ENCODE data around the gene SERPINB5.

The SERPINB5 gene

DNA sequence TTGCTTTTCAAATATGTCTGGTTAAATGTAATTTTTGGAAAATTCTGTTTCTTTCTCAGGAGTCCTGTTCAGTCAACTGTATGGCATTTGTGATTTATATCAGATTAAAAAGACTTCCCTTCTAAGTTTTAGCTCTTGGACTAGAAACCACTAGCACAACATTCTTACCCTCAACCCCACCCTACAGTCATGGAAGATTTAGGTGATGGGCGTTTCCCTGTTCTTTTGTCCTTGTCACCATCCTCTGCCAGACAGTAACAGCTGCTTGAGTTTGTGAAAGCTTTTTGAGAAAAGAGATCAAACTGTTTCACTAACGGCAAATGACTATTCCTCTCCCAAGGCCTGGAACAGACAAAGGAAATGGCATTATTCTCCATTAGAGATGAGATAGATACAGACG, 31.8 kb downstream of the SERPINB5 start:
- TF ChIP-seq EZH2phosphoT487 (conservative IDR thresholded peaks at IDR 0.05; ENCODE audit: low read length) = no peak
- TF ChIP-seq, protein P1, sequence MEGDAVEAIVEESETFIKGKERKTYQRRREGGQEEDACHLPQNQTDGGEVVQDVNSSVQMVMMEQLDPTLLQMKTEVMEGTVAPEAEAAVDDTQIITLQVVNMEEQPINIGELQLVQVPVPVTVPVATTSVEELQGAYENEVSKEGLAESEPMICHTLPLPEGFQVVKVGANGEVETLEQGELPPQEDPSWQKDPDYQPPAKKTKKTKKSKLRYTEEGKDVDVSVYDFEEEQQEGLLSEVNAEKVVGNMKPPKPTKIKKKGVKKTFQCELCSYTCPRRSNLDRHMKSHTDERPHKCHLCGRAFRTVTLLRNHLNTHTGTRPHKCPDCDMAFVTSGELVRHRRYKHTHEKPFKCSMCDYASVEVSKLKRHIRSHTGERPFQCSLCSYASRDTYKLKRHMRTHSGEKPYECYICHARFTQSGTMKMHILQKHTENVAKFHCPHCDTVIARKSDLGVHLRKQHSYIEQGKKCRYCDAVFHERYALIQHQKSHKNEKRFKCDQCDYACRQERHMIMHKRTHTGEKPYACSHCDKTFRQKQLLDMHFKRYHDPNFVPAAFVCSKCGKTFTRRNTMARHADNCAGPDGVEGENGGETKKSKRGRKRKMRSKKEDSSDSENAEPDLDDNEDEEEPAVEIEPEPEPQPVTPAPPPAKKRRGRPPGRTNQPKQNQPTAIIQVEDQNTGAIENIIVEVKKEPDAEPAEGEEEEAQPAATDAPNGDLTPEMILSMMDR (IDR thresholded peaks at IDR 0.05; ENCODE audit: insufficient read depth, low read length, poor library complexity, severe bottlenecking) = no peak
- Histone ChIP-seq H2AFZ (ENCODE audit: low read depth, low read length, severe bottlenecking) (no peak overlapping the region), H3K27ac (ENCODE audit: low read depth, low read length) (no peak overlapping the region), H3K36me3 (ENCODE audit: low read length) (no peaks in the 10 kb centered on the region), H4K20me1 (ENCODE audit: low read depth, low read length) (no peaks in the 10 kb centered on the region), H3F3A (ENCODE audit: insufficient read depth) (no peaks in the 10 kb centered on the region), H3K79me2 (ENCODE audit: insufficient read depth, low read length) (no peaks in the 10 kb centered on the region), H3K4me2 (ENCODE audit: low read depth, low read length, poor library complexity, severe bottlenecking) (no peak overlapping the region), H3K9ac (ENCODE audit: low read length) (no peak overlapping the region), H3K4me3 (ENCODE audit: insufficient read depth, low read length, poor library complexity, severe bottlenecking) (no peak overlapping the region), H3K27me3 (ENCODE audit: low read length) (no peaks in the 10 kb centered on the region), H3K9me3 (ENCODE audit: insufficient read depth, low read length) (no peaks in the 10 kb centered on the region), H3K9me2 (replicated peaks; ENCODE audit: insufficient read depth, low read length) (no peaks in the 10 kb centered on the region)

DNA sequence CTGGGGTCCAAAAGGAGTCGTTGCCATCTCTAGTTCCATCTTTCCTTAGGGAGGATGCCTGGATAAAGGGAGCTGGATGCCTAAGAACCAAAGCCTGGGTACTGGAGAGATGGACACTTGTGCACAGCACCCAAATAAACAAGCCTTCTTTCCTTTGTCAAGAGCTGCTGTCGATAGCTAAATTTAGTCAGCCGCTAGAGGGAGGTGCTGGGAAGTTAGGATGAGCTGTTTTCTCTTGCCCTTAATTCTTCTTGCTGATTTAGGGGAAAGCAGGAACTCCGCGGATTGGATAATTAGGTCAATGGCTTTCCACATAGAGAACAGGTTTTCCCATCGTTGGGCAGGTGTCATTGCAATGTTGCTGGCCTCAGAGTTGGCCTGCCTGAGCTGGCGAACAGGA, 34.5 kb downstream of the SERPINB5 start:
- no peaks in the 10 kb centered on the region for H3K79me2 ChIP-seq (ENCODE audit: insufficient read depth, low read length)
- H3K9ac ChIP-seq (ENCODE audit: low read length) = no peak overlapping the region
- H3F3A ChIP-seq (ENCODE audit: insufficient read depth) = no peaks in the 10 kb centered on the region
- H3K4me3 ChIP-seq (ENCODE audit: insufficient read depth, low read length, poor library complexity, severe bottlenecking) = no peak overlapping the region
- H3K4me2 ChIP-seq (ENCODE audit: low read depth, low read length, poor library complexity, severe bottlenecking) = no peak overlapping the region
- no peaks in the 10 kb centered on the region for H3K27me3 ChIP-seq (ENCODE audit: low read length)
- no peak overlapping the region for H2AFZ ChIP-seq (ENCODE audit: low read depth, low read length, severe bottlenecking)
- H3K9me2 ChIP-seq (replicated peaks; ENCODE audit: insufficient read depth, low read length) = no peaks in the 10 kb centered on the region
- H4K20me1 ChIP-seq (ENCODE audit: low read depth, low read length) = no peaks in the 10 kb centered on the region
- H3K27ac ChIP-seq (ENCODE audit: low read depth, low read length) = no peak overlapping the region
- TF ChIP-seq EZH2phosphoT487 (conservative IDR thresholded peaks at IDR 0.05; ENCODE audit: low read length) = no peak
- TF ChIP-seq, protein P1 (IDR thresholded peaks at IDR 0.05; ENCODE audit: insufficient read depth, low read length, poor library complexity, severe bottlenecking) = no peak
- H3K9me3 ChIP-seq (ENCODE audit: insufficient read depth, low read length) = no peaks in the 10 kb centered on the region
- H3K36me3 ChIP-seq (ENCODE audit: low read length) = no peaks in the 10 kb centered on the region

DNA sequence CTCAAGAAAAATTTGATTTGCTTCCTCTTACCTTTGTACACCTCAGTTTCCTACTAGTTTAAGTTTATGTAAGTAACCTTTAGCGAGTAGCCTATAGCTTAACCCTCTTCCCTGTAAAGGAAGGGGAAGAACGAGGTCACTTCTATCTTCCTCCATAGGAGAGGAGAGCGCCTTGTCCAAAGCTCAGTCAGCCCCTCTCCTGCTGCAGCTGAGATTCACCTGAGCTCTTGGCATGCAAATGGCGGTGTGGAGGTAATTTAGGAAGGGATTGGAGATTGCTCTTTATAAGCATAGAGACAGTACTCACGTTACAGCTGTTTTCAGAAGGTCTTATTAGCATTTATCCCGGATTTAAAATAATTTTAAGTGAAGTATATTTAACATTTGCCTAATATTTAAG, 37.6 kb downstream of the SERPINB5 start:
- Histone ChIP-seq H3K9me3 (ENCODE audit: insufficient read depth, low read length) (no peaks in the 10 kb centered on the region), H3K4me2 (ENCODE audit: low read depth, low read length, poor library complexity, severe bottlenecking) (no peak overlapping the region), H3K36me3 (ENCODE audit: low read length) (no peaks in the 10 kb centered on the region), H3F3A (ENCODE audit: insufficient read depth) (no peaks in the 10 kb centered on the region), H2AFZ (ENCODE audit: low read depth, low read length, severe bottlenecking) (no peak overlapping the region), H3K27ac (ENCODE audit: low read depth, low read length) (no peak overlapping the region), H3K9me2 (replicated peaks; ENCODE audit: insufficient read depth, low read length) (no peaks in the 10 kb centered on the region), H3K9ac (ENCODE audit: low read length) (no peak overlapping the region), H3K79me2 (ENCODE audit: insufficient read depth, low read length) (no peaks in the 10 kb centered on the region), H3K27me3 (ENCODE audit: low read length) (no peaks in the 10 kb centered on the region), H4K20me1 (ENCODE audit: low read depth, low read length) (no peaks in the 10 kb centered on the region), H3K4me3 (ENCODE audit: insufficient read depth, low read length, poor library complexity, severe bottlenecking) (no peak overlapping the region)
- TF ChIP-seq, protein P1 (IDR thresholded peaks at IDR 0.05; ENCODE audit: insufficient read depth, low read length, poor library complexity, severe bottlenecking) = no peak
- no peak for TF ChIP-seq EZH2phosphoT487 (conservative IDR thresholded peaks at IDR 0.05; ENCODE audit: low read length)

Measured in SU-DHL-6 (cell line).